Stimulated activated CD4-positive, alpha-beta T cell treated with anti-CD3 and anti-CD28 coated beads, Interleukin-4, amount 100 ng/mL, for 48 hours (primary cell): ENCODE measurements around the gene GBA3.

Source experiments
- DNase-seq, 2 donors: peaks; one replicate each; pipeline ENCODE4 v3.0.0-alpha.2; 2020; ENCODE audit warnings: low read depth in 2 of 2

Gene GBA3

DNA sequence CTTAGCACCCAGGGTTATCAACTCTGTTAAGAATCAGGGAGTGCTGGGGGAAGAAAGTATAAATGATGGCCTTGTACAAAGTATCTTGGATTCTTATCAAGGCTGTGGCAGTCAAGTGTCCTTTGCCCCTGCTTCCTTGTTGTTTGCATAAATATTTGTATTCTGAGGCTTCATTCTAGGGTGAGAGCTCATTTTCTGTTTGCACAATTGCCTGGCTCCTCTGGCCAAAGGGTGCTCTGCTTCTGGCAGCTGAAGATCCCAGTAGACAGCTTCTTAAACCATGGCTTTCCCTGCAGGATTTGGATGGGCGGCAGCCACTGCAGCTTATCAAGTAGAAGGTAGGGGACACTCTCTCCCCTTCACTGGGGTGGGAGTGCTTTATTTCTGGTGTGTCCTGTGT is at the start of gene GBA3:
TSS of gene GBA3 (plus strand) at position 202 of the 400 bp plus-strand sequence.
- no peak for DNase-seq

DNA sequence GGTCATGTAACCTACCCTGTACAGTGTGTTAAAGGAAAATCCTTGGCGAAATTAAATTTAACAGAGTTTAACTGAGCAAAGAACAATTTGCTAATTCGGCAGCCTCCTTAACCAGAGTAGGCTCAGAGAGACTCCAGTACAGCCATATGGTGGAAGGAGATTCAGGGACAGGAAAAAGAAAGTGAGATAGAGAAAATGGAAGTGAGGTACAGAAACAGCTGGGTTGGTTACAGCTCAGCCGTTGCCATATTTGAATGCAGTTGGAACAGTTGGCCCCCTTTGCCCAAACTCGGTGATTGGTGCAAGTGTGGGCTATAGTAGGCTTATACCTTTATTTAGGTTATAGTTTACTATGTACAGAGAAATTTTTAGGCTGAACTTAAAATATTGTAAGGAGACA is 48.8 kb upstream of the GBA3 start:
- no peak for DNase-seq

- DNase-seq: no peak
Observed at GRCh38 chr4:22645481-22646182, 47.1 kb upstream of the GBA3 start.

GRCh38 chr4:22648996-22649395 is 43.7 kb upstream of the GBA3 start:
- no peak for DNase-seq

- DNase-seq: no peak
Observed at GRCh38 chr4:22650771-22651170, 42.0 kb upstream of the GBA3 start.

DNA sequence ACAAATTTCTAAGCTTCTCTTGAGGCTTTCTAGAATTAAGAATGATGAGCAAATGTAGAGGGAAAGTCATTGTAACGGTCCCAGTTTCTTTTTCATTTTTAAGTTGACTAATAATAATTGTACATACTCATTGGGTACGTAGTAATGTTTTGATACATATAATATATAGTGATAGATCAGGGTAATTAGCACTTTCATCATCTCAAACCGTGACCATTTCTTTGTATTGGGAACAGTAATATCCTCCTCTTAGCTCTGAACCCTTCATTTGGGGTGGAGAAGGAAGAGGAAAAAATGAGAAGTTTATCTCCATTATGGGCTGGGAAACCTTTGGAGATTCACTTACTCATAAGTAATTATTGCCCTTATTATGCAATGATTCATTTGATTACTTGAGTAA is 39.0 kb upstream of the GBA3 start:
- DNase-seq: no peak

- no peak for DNase-seq
Observed at GRCh38 chr4:22661443-22661842, 31.3 kb upstream of the GBA3 start.

- DNase-seq: no peak
Observed at GRCh38 chr4:22667332-22667940, 25.3 kb upstream of the GBA3 start.

- DNase-seq: no peak
Observed at GRCh38 chr4:22668301-22668700, 24.4 kb upstream of the GBA3 start.

GRCh38 chr4:22668702-22669101 is 24.0 kb upstream of the GBA3 start:
- DNase-seq: no peak

DNA sequence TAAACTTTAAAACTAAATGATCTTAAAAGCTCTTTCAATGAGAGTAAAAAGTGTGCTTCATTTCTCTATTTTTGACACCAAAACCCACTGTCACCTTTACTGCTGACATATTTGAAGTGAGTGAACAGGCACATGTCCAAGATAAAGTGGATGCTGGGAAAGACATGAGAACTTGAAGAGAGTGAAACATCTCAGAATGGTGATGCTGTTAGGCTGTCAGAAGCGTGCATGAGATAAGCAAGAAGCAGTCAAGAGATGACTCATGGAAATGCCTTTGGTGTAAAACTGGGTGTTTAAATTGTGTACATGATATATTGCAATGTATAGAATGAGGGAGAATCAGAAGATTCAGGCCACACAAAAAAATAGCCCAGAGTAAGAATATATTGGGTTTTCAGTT is 21.8 kb upstream of the GBA3 start:
- DNase-seq: no peak

GRCh38 chr4:22672519-22672918 is 20.2 kb upstream of the GBA3 start:
- no peak for DNase-seq

GRCh38 chr4:22672944-22673343 is 19.8 kb upstream of the GBA3 start:
- DNase-seq: no peak

DNA sequence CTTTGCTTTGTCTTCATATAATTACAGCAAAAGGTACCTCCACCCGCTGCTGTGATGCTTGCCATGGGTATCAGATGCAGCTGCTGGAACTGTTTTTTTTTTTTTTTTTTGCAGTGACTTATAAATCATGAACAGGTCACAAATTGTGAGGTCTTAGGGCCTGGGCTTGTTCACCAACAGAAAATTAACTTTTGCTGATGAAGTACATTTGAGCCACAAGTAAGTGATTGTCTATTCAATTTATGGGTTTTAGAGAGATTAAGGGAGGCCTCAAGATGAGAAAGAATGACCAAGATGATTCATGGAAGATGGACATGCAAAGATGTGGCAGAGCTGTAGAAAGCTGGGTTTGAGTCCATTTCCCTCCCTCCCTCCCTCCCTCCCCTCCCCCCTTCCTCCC is 18.0 kb upstream of the GBA3 start:
- DNase-seq: no peak

GRCh38 chr4:22676063-22676462 is 16.7 kb upstream of the GBA3 start:
- no peak for DNase-seq

DNA sequence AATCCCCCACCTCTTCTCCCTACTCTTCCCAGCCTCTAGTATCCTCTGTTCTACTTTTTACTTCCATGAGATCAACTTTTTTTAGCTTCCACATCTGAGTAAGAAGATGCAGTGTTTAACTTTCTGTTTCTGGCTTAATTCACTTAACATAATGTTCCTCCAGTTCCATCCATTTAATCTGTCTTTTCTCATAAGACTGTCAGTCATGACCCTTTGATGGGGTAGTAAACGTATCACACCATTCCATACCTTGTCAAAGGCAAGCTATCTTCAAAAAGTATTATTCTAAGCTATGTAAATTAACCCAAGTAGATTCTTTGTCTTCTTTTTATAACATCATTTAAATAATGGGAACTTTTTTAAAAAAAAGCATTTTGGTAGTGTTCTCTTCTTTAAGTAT is 15.0 kb upstream of the GBA3 start:
- no peak for DNase-seq

DNA sequence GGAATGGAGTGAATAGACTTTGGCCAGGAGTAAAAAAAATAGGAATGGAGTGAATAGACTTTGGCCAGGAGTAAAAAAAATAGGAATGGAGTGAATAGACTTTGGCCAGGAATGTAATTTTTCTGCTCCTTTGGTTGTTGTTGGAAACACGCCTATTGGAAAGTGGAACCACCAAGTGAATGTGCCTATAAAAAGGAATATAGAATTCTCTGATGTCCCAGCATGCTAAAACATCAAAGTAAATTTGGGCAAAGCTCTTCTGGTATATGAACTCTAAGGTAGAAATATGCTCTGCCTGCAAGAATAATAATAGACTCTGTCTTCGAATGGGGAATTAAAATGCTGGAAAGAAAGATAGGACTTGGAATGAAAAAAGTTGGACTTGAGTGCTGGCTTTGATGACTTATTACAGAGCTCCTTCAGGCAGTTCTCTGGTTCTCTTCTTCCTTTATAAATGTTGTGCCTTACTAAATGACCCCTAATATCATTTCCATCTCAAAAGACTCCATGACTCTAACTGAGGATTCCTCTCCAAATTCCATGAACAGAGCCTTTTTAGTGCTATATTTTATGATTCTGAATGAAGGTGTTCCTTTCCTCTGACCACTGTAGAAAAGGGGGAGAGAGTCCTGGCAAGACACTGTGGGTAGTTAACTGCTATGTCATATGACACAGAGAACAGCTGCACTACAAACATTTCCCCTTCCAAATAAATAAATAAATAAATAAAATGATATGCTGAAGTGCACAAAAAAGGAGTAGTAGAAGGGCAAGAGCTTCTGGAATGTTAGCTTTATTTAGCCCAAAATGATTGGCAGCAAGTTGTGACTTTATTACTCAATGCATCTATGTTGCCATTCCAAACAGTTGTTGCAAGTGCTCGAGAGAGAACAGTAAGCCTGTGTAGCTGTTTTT is 13.5 kb upstream of the GBA3 start:
- DNase-seq: no peak

- no peak for DNase-seq
Observed at GRCh38 chr4:22680065-22680642, 12.6 kb upstream of the GBA3 start.

GRCh38 chr4:22683726-22684125 is 9.0 kb upstream of the GBA3 start:
- no peak for DNase-seq

- DNase-seq: no peak
Observed at GRCh38 chr4:22686141-22686540, 6.6 kb upstream of the GBA3 start.

DNA sequence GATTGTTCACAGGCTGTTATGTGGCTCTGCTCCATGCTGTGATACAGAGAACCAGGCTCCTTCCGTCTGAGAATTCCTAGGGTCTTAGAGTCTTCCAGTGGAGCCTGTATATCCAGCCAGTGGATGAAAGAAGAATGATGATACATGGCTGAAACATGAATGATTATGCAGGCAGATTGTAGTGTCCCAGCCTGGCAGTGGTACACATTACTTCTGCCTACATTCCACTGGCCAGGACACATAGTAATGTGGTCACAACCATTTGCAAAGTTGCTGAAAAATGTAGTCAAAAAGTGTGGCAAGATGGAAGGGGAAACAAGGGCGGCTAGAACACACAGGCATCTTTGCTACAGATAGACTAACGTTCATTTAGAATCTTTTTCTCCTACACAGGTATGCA is 4.5 kb upstream of the GBA3 start:
- no peak for DNase-seq

DNA sequence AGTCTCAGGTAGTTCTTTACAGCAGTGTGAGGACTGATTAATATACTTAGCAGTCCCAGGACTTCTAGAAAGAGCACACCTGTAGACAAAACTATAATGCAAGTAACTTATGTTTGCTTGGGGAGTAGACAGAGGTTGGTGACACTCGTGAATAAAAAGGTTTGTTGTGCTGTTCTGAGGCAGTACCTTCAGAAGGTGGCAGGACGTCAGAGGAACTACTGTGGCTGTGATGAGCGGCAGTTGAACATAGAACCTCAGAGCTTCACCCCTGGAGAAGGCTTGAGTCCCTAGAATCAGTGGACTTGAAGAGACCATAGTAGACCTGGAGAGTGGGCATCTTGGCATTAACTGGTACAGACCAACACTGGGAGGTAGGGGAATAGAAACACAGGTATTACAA is 3.3 kb upstream of the GBA3 start:
- DNase-seq: no peak
